ENCODE data around the gene ZBTB18.

GRCh38 chr1:244102468-244102867 lies 51.4 kb downstream of the ZBTB18 start:
- TF ChIP-seq REST (IDR thresholded peaks at IDR 0.05; ENCODE audit: borderline replicate concordance) (no peak), RAD21 (conservative IDR thresholded peaks at IDR 0.05) (no peak), CTCF (IDR thresholded peaks at IDR 0.05; ENCODE audit: poor library complexity, severe bottlenecking) (no peak), MXI1 (conservative IDR thresholded peaks at IDR 0.05; ENCODE audit: poor library complexity, severe bottlenecking) (no peak), SMC3 (conservative IDR thresholded peaks at IDR 0.05; ENCODE audit: poor library complexity) (no peak), POLR2AphosphoS5 (IDR thresholded peaks at IDR 0.05) (no peak), EP300 (conservative IDR thresholded peaks at IDR 0.05; ENCODE audit: poor library complexity, severe bottlenecking) (no peak)
